Myocyte (in vitro differentiated cells): Measurements from ENCODE around the gene TPSG1. TPM values are rescaled to one million over a fixed set of nuclear protein-coding genes. Genes with fewer than 3 reads are reported as not detected.

Source experiments
- DNase-seq: peaks from one replicate; pipeline ENCODE4 v3.0.0-alpha.2; 2012; ENCODE audit warnings: low read depth
- total RNA-seq: library from RNA; depleted of rRNA; stranded (reverse); fragments of >200 nt; gene quantifications from 2 replicates; pipeline ENCODE4 v1.2.3, GENCODE V29; 2014

The TPSG1 gene
- total RNA-seq, 1 donor from 2014 or later: not detected

- DNase-seq: peak; percentile 87
Observed at GRCh38 chr16:1180549-1181403, 44.3 kb downstream of the TPSG1 start.

- DNase-seq: no peak
Observed at GRCh38 chr16:1178295-1178910, 46.7 kb downstream of the TPSG1 start.

GRCh38 chr16:1177750-1178149 is 47.3 kb downstream of the TPSG1 start:
- DNase-seq: no peak

- no peak for DNase-seq
Observed at GRCh38 chr16:1177053-1177452, 48.0 kb downstream of the TPSG1 start.

- DNase-seq: no peak
Observed at GRCh38 chr16:1176280-1176897, 48.7 kb downstream of the TPSG1 start.

- DNase-seq: no peak
Observed at GRCh38 chr16:1175566-1176279, 49.3 kb downstream of the TPSG1 start.

- no peak for DNase-seq
Observed at GRCh38 chr16:1174477-1175357, 50.4 kb downstream of the TPSG1 start.

- no peak for DNase-seq
Observed at GRCh38 chr16:1173788-1174451, 51.1 kb downstream of the TPSG1 start.

- DNase-seq: no peak
Observed at GRCh38 chr16:1172651-1173050, 52.4 kb downstream of the TPSG1 start.

GRCh38 chr16:1171854-1172428 is 53.1 kb downstream of the TPSG1 start:
- DNase-seq: no peak

Other genes starting within 250 kb of the TPSG1 start
- gene SOX8, start 243.5 kb downstream of the TPSG1 start, total RNA-seq: 53.9 and 116 TPM in 2 replicates
- gene SSTR5, start 152.5 kb downstream of the TPSG1 start, total RNA-seq: 0.29 and 1.6 TPM in 2 replicates
- gene C1QTNF8, start 129.0 kb downstream of the TPSG1 start, total RNA-seq: not detected in 2 replicates
- 0.16 and 0.21 TPM in 2 replicates for gene CACNA1H, start 72.2 kb downstream of the TPSG1 start, total RNA-seq
- gene TPSB2, start 4.9 kb upstream of the TPSG1 start, total RNA-seq: not detected in 2 replicates
- gene TPSAB1, start 15.4 kb upstream of the TPSG1 start, total RNA-seq: not detected in 2 replicates
- not detected in 2 replicates for gene TPSD1, start 30.8 kb upstream of the TPSG1 start, total RNA-seq
- gene UBE2I, start 84.4 kb upstream of the TPSG1 start, total RNA-seq: 48.5 and 57.2 TPM in 2 replicates
- 3.6 and 7.1 TPM in 2 replicates for gene BAIAP3, start 108.4 kb upstream of the TPSG1 start, total RNA-seq
- gene TSR3, start 126.6 kb upstream of the TPSG1 start, total RNA-seq: 112 and 115 TPM in 2 replicates
- gene GNPTG, start 126.7 kb upstream of the TPSG1 start, total RNA-seq: 57.0 and 63.7 TPM in 2 replicates
- gene UNKL, start 189.4 kb upstream of the TPSG1 start, total RNA-seq: 9.8 and 18.9 TPM in 2 replicates
- gene UQCC4, start 195.5 kb upstream of the TPSG1 start, total RNA-seq: 17.0 and 21.4 TPM in 2 replicates
- not detected in 2 replicates for gene PERCC1, start 205.8 kb upstream of the TPSG1 start, total RNA-seq
- 0.19 and 0.21 TPM in 2 replicates for gene CCDC154, start 219.3 kb upstream of the TPSG1 start, total RNA-seq
- gene CLCN7, start 249.8 kb upstream of the TPSG1 start, total RNA-seq: 70.0 and 70.7 TPM in 2 replicates